ENCODE measurements around the gene NPHS2. TPM values are rescaled to one million over a fixed set of nuclear protein-coding genes. Genes with fewer than 3 reads are reported as not detected.
A peak's percentile ranks its signal among the peaks of the same experiment; 100 is the strongest.

The NPHS2 gene
- not detected for polyA plus RNA-seq (ENCODE audit: insufficient read length)

DNA sequence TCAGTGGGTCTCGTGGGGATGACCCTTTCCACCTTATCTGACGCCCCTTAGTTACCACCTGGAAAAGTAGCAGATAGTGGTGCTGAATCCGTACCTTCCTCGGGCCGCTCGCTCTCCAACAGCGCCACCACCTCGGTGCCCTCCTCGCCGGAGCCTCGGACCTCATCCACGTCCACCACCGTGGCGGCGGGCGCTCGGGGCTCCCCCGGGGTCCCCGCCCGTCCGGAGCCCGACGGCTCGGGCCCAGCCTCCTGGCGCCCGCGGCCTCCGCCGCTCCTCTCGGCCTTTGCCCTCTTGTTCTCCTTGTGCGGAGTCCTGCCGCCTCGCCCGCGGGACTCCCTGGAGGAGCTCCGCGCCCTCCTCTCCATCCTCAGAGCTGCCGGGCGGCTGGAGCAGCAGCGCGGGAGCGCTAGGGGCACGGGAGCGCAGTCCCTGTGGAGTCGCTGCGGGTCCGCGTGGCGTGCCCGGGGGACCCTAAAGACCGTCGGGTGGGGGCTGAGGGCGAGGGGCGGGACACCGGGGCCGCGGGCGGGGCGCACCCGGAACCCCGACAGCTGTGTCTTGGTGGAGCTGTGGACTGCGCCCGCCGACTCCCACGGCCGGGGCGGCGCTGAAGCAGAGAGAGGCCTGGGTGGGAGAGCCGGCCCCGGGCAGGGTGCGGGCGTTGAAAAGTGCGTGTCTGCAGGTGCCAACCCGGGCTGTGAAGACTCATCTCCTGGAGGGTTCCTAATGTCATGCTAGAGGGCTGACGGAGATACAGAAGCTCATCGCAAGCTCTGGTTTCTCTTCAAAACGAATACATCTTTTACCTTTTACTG lies at the start of gene NPHS2:
NPHS2 (minus strand) TSS at position 452 of the 818 bp plus-strand sequence; CDS start at position 368, 84 bp downstream.
- no peak for DNase-seq

DNA sequence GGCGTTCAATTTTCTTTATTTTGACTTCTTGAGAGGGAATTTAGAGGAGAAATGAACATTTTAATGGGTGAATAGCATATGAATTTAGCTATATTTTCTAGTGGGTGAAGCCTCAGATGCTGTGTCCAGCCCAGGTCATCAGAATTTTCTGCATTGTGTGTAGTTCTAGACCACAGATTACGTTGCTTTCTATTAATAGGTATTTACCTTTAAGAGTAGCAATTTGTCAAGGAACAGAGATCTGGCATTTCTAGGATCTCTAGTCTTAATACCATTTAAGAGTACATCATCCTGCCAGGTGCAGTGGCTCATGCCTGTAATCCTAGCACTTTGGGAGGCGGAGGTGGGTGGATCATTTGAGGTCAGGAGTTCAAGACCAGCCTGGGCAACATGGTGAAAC lies 36.6 kb upstream of the NPHS2 start:
- DNase-seq, result no peak

DNA sequence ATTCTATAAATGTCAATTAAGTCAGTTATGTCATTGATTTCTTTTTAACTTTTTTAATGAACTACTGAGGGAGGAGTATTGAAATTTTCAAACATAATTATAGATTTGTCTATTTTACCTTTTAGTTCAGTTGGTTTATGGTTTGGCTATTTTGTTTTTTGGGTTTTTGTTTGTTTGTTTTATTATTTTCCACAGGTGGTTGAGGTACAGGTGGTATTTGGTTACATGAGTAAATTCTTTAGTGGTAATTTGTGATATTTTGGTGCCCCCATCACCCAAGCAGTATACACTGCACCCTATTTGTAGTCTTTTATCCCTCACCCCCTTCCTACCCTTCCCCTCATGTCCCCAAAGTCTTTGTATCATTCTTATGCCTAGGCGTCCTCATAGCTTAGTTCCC lies 25.3 kb upstream of the NPHS2 start:
- no peak for DNase-seq

DNA sequence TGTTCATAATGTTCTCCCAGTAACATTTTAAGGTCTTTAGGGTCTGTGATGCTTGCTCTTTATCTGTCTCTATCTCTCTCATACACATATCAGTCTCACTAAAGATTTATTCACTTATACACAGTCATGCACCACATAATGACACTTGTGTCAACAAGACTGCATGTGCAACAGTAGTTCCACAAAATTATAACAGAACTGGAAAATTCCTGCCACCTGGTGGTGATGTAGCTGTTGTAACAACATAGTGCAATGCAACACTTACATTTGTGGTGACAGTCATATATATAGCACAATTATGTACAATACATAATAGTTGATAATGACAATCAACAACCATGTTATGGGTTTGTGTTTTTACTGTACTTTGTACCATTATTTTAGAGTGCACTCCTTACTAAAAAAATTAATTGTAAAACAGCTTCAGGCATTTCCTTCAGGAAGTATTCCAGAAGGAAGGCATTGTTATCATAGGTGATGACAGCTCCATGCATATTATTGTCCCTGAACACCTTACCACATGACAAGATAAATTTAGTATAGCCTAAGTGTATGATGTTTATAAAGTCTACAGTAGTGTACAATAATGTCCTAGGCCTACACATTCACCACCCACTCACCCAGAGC lies 24.0 kb upstream of the NPHS2 start:
- DNase-seq, result no peak

DNA sequence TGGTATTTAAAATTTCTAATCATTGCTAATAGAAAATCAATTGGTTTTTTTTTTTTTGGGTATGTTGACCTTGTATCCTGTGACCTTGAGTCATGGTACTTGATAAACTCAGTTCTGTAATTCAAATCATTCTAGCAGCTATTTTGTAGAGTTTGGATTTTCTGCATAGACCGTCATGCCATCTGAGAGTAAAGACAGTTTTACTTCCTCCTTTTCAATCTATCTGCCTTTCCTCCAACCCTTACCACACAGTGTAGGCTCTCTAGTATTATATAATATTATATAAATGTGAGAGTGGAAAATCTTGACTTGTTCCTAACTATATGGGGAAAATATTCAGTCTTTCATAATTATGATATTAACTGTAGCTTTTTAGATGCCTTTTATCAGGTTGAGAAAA lies 22.9 kb upstream of the NPHS2 start:
- no peak for DNase-seq

DNA sequence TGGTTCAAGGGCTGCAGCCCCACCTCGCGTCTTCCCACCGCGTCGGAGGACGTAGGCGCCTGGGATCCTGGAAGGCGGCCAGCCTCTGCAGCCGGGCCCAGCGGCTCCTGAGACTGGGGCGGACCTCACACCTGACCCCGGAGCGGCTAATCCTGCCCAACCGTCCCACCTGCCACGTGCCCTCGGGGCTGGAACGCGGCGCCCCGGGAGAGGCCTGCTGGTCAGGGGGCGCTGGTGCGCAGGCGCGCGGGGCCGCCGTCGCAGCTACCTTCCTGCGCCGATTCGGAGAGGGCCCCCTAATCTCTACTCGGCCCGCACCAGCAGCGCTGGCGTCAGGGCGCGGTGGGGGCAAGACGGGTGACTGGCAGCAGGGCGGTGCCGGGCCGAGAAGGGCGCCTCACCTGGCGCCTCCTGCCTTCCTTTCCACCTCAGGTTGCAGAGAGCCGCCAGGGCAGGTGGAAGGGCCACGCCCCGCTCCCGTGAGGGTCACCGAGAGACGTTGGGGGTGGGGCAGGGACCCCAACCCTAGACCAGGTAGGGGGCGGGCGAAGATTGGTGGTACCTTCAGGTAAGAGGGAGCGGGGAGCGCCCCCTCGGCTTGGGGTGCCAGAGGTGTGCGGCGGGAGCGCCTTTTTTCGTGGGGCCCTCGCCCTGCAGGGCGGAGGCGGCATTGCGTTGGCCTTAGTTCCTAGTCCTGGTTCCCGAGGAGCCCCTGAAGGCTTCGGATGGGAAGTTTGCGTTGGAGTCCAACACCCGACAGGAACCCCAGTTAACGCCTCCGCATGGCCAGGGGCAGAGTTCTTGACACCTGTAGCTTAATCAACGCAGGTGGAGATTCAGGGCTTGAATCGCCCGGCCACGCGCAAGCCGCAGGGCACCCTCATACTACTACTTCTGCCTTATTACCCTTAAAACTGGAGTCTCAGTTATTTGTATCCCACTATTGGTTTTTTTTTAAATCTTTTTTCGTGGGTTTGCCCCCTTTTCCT lies 16.1 kb upstream of the NPHS2 start, which contains the start of gene TDRD5:
TDRD5 (plus strand) TSS at position 241 of the 989 bp plus-strand sequence. CDS start 784 bp downstream, outside the sequence.
- peak; percentile 6 for DNase-seq

DNA sequence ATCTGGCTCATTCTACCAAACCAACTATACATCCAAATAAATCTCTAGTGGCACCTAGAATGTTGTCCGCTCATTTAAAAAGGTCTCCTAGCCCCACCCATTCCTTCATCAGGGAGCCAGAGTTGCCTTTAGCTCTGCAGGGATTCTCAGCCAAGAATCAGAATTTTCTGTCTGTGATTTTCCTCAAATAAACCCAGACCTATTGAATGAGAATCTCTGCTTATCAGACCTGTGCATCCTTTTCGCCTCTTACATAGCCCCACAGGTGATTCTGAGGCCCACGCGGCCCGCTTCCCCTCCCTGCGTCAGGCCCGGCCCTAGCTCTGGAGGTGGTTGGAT lies 15.5 kb upstream of the NPHS2 start:
- DNase-seq, result no peak

DNA sequence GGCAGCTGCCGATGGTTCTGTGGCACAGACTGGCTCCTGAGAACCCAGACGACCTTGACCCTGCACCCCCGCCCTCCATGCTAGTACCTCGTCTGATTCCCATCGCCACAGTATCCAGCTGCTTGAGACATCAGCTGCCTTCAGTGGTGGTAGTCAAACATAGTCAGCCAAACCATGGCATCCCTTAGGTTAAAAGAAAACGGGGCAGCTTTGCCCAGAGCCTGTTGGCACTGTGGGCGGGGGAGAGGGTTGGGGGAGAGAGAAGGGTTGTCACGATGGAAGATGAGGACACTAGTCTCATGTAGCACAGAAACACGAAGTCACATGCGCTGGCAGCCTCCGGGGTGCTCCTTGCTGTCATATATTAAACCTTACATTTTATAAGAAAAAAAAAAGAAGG lies 14.9 kb upstream of the NPHS2 start:
- no peak for DNase-seq

DNA sequence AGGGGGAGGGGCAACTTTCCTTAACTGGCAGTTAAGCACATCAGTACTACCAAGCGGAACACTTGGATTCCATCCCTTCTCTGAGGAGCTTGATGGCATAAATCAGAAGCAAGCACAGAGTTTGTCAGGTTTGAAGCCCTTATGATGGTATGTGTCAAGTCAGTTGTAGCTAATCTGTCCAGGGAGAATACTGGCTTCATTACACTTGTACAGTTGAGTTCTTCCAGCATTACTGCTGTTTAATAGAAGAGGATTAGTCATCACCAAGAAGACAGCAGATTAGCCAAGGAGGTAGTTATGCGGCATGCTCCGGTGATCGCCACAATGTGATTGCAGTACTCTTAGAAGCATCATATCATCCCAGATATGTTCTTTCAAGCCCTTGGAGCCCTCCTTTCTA lies 13.8 kb upstream of the NPHS2 start:
- DNase-seq, result no peak

DNA sequence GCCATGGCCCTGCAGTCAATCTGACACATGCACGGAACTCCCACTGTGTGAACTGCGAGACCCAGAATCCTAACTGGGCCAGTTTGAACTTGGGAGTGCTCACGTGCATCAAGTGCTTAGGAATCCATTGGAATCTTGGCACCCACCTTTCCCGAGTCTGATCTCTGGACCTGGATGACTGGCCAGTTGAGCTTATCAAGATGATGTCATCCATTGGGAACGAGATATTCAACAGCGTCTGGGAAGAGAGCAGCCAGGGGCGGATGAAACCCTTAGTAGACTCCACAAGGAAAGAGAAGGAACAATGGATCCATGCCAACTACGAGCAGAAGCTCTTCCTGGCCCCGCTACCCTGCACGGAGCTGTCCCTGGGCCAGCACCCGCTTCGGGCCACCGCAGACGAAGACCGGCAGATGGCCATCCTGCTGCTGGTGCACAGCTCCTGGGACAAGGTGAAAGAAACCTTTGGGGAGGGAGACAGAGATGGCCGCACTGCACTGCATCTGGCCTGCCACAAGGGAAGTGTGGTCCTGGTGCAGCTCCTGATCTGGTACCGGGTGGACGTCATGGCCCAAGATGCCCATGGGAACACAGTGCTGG lies 12.8 kb upstream of the NPHS2 start:
- DNase-seq, result no peak

DNA sequence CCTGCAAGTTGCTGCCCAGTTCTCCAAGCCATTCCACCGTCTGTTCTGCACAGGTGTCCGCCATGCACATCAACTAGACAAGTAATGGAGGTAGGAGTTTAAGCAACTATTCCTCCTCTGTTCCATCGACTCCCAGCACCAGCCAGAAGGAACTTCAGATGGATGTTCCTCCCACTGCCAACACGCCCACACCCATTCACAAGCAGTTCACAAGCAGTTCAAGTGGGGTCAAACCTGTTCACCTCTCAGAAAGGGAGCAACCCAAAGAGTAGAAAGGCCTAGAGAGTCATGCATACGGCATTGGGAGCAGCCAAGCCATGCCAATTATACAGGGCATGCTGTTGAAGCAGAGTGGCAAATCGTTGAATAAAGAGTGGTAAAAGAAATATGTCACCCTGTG lies 11.6 kb upstream of the NPHS2 start:
- DNase-seq, result no peak

DNA sequence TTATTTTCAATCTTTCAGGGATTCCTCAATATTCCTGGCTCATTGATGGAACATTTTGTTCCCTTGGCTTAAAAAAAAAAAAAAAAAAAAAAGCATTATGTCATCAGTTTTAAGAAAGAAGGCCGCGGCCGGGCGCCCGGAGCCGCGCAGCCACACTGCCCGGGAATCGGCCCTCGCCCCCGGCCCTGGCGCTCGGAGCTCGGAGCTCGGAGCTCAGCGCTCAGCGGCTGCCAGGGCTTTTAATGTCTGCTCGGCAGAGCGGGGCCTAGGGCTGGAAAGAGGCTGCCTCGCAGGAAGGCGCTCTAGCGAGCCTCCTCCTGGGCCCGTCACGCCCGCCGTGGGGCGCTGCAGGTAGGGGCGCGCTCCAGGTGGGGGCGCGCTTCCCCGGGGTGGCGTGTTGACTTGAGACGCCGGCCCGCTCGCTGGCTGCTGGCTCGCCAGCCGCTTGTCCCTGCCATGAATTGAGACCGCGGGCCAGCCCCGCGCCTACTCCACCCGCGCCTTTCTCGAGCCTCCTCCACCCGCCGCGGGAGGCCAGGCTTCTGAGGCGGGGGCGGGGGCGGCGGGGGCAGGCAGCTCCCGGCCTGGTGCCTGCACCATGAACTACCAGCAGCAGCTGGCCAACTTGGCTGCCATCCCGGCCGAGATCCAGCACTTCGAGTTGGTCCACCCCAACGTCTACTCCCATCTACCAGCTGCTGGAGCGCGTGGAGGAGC lies 10.5 kb upstream of the NPHS2 start:
- peak; percentile 67 for DNase-seq

DNA sequence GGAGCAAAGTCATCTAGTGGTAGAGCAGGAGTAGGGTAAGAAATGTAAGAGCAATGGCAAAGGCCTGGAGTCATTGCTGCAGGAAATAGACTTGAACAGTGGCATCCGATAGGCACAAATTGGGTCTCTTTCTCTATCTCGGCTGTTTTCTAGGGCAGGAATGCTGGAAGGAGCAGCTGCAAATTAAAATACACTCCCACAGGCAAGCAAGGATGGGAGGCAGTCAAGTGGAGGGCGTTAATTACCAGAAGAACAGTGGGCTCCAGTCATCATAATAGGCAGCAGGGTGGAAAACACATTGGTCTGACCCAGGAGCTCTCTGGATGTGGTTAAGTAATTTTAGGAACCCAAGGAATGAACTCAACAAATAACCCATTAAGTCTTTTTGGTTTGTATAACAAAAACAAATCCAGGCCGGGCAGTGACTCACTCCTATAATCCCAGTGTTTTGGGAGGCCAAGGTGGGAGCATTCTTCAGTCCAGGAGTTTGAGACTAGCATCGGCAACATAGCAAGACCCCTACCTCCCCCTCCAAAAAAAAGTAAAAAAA lies 8.1 kb upstream of the NPHS2 start:
- DNase-seq, result no peak

DNA sequence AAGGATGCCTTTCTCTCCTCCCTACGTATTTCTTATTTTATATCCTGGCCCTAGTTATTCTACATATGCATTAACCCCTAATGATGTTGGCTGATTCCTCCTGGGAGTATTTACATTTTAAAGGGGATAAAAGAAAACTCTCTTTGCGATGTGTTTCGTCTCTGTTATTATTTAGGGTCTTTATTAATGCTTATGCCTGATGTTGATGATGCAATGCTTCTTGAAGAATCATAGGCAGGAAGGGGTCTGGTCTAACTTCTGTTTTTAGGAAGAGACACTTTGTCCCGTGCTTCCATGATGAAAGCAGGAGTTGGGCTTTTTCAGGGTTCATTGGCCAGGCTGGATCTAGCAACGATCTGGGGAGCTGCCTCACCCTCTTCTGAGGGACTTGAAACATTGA lies 761 bp upstream of the NPHS2 start:
- no peak for DNase-seq

DNA sequence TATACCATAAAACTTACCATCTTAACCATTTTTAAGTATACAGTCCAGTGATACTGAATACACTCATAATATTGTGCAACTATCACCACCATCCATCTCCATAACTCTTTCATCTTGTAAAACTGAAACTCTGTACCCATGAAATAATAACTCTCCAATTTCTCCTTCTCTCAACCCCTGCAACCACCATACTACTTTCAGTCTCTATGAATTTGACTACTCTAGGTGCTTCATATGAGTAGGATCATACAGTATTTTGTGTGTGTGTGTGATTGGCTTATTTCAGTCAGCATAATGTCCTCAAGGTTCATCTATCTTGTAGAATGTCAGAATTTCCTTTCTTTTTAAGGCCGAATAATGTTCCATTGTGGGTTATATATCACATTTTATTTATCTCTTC lies 17.7 kb downstream of the NPHS2 start:
- DNase-seq, result no peak

DNA sequence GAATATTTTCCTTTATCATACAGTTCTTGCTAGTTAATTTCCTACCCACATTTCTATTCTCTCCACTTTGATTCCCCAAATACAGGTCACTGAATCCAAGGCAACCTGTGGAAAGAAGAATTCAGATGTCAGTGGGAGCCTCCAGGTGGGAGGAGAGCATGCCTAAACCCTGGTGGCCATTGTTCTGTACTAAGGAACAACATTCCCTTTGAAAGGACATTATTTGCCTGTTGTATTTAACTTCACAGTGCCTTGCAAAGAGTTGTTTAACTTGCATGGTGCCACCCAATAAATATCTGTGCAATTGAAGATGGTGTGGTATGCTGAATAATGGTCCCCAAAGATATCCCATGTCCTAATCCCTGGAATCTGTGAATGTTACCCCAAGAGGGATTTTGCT lies 21.3 kb downstream of the NPHS2 start:
- no peak for DNase-seq

DNA sequence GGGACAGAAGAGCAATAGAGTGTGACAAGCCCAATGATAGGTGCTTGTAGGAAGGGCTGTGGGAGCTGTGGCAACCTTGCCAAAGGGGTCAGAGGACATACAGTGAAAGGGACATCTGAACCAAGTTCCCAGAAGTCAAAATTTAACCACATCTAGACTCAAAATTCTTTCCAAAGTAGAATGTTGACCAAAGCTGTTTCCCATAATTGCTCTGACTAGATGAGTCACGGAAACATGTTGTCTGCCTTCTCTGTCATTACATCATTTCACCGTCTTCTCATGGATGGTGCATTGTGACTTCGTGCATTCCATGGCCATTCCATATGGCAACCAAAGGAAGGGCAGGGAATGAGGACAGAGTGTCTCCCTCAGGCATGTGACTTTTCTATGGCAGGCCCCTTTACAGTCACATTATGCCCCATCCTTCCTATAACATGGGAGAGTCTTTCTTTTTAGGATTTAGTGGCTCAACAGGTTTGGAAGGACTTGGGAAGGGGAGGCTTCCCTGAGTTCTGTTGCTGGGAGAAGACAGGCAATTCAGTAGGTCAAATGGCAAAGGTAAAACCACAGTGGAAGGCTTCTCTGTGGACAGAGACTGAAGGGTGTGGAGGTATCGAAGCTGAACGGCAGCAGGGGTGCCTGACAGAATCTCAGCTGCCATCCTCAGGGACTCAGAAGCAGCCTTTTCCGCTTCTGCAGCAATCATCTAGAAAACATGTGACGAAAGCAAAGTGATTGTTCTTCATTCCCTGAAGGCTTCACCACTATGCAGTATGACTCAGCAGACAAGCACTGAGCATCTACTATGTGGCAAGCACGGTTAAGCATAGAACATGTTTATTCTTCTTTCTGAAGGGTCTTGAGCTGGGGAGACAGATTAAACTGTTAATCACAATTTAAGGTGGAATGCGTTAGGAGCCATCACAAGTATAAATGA lies 24.7 kb downstream of the NPHS2 start:
- DNase-seq, result no peak

DNA sequence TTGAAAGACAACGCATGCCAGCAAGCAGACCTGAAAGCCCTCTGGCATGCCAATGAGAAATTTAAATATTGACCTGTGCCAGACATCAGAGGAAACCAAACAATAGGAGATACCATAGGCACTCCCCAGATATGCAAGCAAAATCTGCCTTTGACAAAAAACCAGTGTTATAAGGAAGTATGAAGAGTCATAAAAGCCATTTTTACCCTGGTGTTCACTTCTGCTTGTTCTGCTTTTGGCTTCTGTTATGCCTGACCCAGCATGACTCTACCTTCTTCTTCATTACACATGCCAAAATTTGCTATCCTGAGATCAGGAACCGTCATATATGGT lies 26.4 kb downstream of the NPHS2 start:
- DNase-seq, result no peak

DNA sequence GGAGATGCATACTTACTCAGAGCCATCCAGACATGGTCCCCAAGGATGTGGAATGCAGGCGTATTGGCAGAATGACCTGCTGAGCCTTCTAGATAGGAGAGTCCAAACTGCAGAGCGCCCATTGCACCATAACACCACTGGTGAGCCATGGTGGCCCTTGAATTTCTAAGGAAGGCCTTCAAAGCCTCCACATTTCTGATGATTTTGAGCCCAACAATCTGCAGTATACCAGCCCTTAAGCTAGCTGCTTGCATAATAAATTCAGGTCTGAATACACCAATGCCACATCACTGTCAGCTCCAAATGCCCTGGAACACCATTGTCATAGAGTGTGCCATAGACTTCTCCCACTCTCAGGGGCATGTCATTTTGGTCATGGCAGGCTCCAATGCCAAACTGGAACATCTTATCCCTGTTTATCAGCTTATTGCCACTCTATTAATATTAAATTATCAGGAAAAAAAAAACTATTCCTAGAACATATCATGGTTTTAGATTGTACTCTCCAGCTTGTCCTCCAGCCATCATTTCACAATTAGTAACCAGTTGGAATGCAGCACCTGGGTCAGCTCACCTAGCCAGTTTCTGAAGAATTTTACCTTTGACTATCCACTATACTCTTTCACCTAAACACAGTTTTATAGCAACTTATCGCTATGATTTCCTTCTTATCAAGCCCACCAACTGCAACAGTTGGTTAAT lies 26.9 kb downstream of the NPHS2 start:
- DNase-seq, result no peak

DNA sequence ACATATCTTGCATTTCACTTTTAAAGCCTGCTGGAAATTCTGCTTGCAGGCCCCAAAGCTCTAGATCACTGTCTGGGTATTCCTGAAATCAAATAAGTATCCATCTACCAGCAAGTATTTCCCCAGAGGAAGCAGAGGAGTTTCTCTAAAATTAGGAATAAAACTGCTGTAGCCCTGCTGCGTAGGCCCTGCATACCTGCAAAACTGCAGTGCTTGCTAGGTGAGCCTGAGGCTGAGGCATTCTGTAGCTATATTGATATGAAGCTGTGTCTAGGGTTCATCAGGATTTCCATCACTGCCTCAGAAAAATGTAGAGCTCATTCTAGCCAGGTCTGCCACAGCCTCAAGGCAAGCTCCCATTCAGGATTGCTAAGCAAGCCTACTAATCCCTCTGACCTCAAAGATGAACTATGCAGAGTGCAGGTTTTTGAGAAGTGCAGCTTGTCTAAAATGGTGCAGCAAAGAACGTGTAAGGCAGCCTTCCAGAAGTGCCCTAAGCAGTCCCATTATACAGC lies 28.7 kb downstream of the NPHS2 start:
- no peak for DNase-seq

Measured in hindlimb muscle (tissue), 1 donor.